ENCODE measurements around the gene FGF12. TPM values are rescaled to one million over a fixed set of nuclear protein-coding genes. Genes with fewer than 3 reads are reported as not detected.

Gene FGF12
- total RNA-seq, 1 experiment from 2014 or later = 0.69 TPM

- no peak for DNase-seq (ENCODE audit: low read depth)
These were observed 467.0 kb downstream of the FGF12 start for GRCh38 chr3:192260116-192261010.

GRCh38 chr3:192259661-192260060, 467.7 kb downstream of the FGF12 start:
- peak; percentile 25 for DNase-seq (ENCODE audit: low read depth)

- DNase-seq (ENCODE audit: low read depth) = no peak
These were observed 468.6 kb downstream of the FGF12 start for GRCh38 chr3:192258721-192259120.

- DNase-seq (ENCODE audit: low read depth) = no peak
These were observed 471.5 kb downstream of the FGF12 start for GRCh38 chr3:192255839-192256238.

GRCh38 chr3:192253138-192253887, 474.0 kb downstream of the FGF12 start:
- no peak for DNase-seq (ENCODE audit: low read depth)

- no peak for DNase-seq (ENCODE audit: low read depth)
These were observed 477.8 kb downstream of the FGF12 start for GRCh38 chr3:192249516-192249915.

GRCh38 chr3:192246847-192247559, 480.3 kb downstream of the FGF12 start:
- DNase-seq (ENCODE audit: low read depth) = no peak

GRCh38 chr3:192244591-192244990, 482.8 kb downstream of the FGF12 start:
- DNase-seq (ENCODE audit: low read depth) = no peak

- DNase-seq (ENCODE audit: low read depth) = no peak
These were observed 487.4 kb downstream of the FGF12 start for GRCh38 chr3:192239956-192240355.

GRCh38 chr3:192237992-192238608, 489.2 kb downstream of the FGF12 start:
- no peak for DNase-seq (ENCODE audit: low read depth)

GRCh38 chr3:192229866-192230265, 497.5 kb downstream of the FGF12 start:
- peak; percentile 12 for DNase-seq (ENCODE audit: low read depth)

GRCh38 chr3:192224634-192225155, 502.6 kb downstream of the FGF12 start:
- DNase-seq (ENCODE audit: low read depth) = no peak

GRCh38 chr3:192223815-192224214, 503.5 kb downstream of the FGF12 start:
- DNase-seq (ENCODE audit: low read depth) = no peak

- no peak for DNase-seq (ENCODE audit: low read depth)
These were observed 506.4 kb downstream of the FGF12 start for GRCh38 chr3:192220915-192221314.

- DNase-seq (ENCODE audit: low read depth) = no peak
These were observed 507.4 kb downstream of the FGF12 start for GRCh38 chr3:192219926-192220325.

- DNase-seq (ENCODE audit: low read depth) = no peak
These were observed 511.3 kb downstream of the FGF12 start for GRCh38 chr3:192216067-192216466.

GRCh38 chr3:192212979-192213378, 514.4 kb downstream of the FGF12 start:
- no peak for DNase-seq (ENCODE audit: low read depth)

- no peak for DNase-seq (ENCODE audit: low read depth)
These were observed 515.0 kb downstream of the FGF12 start for GRCh38 chr3:192212335-192212734.

GRCh38 chr3:192207651-192208050, 519.7 kb downstream of the FGF12 start:
- peak; percentile 15 for DNase-seq (ENCODE audit: low read depth)

- DNase-seq (ENCODE audit: low read depth) = peak; percentile 35
These were observed 520.1 kb downstream of the FGF12 start for GRCh38 chr3:192207239-192207638.

GRCh38 chr3:192194085-192194484, 533.3 kb downstream of the FGF12 start:
- DNase-seq (ENCODE audit: low read depth) = no peak
